Activated CD8-positive, alpha-beta memory T cell treated with anti-CD3 and anti-CD28 coated beads, Interleukin-2, amount 10 ng/mL, durations not matched to agents 7 days and 5 days (primary cell): ENCODE measurements around the gene WNK1. TPM values are rescaled to one million over a fixed set of nuclear protein-coding genes. Genes with fewer than 3 reads are reported as not detected.
A peak's percentile ranks its signal among the peaks of the same experiment; 100 is the strongest.
"Not testable (repeated sequence)": the region's sequence is repeated elsewhere in the genome, so short reads cannot be mapped to it uniquely, and the experiment has no call there.

Experiments used
- ATAC-seq: fragments of 150-1000 bp; cut with Tn5 transposase; one replicate; pipeline ENCODE4 v1.10.0; 2021; ENCODE audit warnings: moderate library complexity
- CTCF ChIA-PET: fragments of 350-600 bp; sonication (Branson Sonifier 250); formaldehyde crosslinking; loops from one replicate; lab custom pipeline; 2021; ENCODE audit warnings: antibody characterized with exemption; lab: Charles Lee
- DNase-seq: peaks from one replicate; pipeline ENCODE4 v3.0.0-alpha.2; 2020
- H3K27ac Mint-ChIP-seq: one replicate; pipeline ENCODE4 v1.8.0; 2021; ENCODE audit warnings: mild to moderate bottlenecking, mixed read lengths
- H3K27me3 Mint-ChIP-seq: one replicate; pipeline ENCODE4 v1.8.0; 2021; ENCODE audit warnings: mixed read lengths
- H3K36me3 Mint-ChIP-seq: one replicate; pipeline ENCODE4 v1.8.0; 2021; ENCODE audit warnings: mild to moderate bottlenecking, mixed read lengths
- H3K4me1 Mint-ChIP-seq: one replicate; pipeline ENCODE4 v1.8.0; 2021; ENCODE audit warnings: mixed read lengths
- H3K4me3 Mint-ChIP-seq: one replicate; pipeline ENCODE4 v1.8.0; 2021; ENCODE audit warnings: mild to moderate bottlenecking, moderate library complexity, mixed read lengths
- H3K9me3 Mint-ChIP-seq: one replicate; pipeline ENCODE4 v1.8.0; 2022; ENCODE audit warnings: low read depth, mixed read lengths
- total RNA-seq, 2 experiments: library from RNA; stranded (reverse); gene quantifications; one replicate each; pipeline ENCODE4 v1.2.3, GENCODE V29; 2021

The WNK1 gene
- total RNA-seq, 2 experiments from 2014 or later: 199 to 211 TPM

- DNase-seq (no peak), ATAC-seq (no peak)
- H3K27me3 Mint-ChIP-seq: no peaks in the 10 kb centered on the region
- no peak overlapping the region for H3K27ac Mint-ChIP-seq
- CTCF ChIA-PET: interaction anchor here (1.0 to 1.4 kb wide), 2 partner anchors 42 to 204 kb away, joined by 4 read pairs; no protein-coding TSS in a partner anchor
- no peaks in the 10 kb centered on the region for H3K9me3 Mint-ChIP-seq
- no peak overlapping the region for H3K4me3 Mint-ChIP-seq
- peaks cover 18% of the 10 kb centered on the region for H3K36me3 Mint-ChIP-seq
- peaks cover 64% of the 10 kb centered on the region for H3K4me1 Mint-ChIP-seq
Measured at GRCh38 chr12:774051-774614, 21.8 kb downstream of the WNK1 start.

- not testable (repeated sequence) for H3K9me3 Mint-ChIP-seq, H3K27me3 Mint-ChIP-seq, DNase-seq, H3K4me3 Mint-ChIP-seq, ATAC-seq
- Mint-ChIP-seq H3K4me1 (peaks cover 71% of the 10 kb centered on the region), H3K36me3 (peaks cover 18% of the 10 kb centered on the region), H3K27ac (peak overlapping the region; percentile 14)
- CTCF ChIA-PET: interaction anchor here (1.0 to 2.5 kb wide), 5 partner anchors 14 to 200 kb away, joined by 4 to 7 read pairs (median 5); no protein-coding TSS in a partner anchor
Measured at GRCh38 chr12:775973-776771, 23.8 kb downstream of the WNK1 start.

GRCh38 chr12:776772-777373 lies 24.5 kb downstream of the WNK1 start:
- ATAC-seq, H3K9me3 Mint-ChIP-seq, DNase-seq, H3K4me3 Mint-ChIP-seq, H3K27me3 Mint-ChIP-seq: not testable (repeated sequence)
- Mint-ChIP-seq H3K4me1 (peaks cover 70% of the 10 kb centered on the region), H3K36me3 (peaks cover 18% of the 10 kb centered on the region), H3K27ac (peak overlapping the region; percentile 62)
- CTCF ChIA-PET: interaction anchor here (0.8 to 2.5 kb wide), 14 partner anchors 8 to 201 kb away, joined by 3 to 7 read pairs (median 4); partner anchors contain the start of gene RAD52

DNA sequence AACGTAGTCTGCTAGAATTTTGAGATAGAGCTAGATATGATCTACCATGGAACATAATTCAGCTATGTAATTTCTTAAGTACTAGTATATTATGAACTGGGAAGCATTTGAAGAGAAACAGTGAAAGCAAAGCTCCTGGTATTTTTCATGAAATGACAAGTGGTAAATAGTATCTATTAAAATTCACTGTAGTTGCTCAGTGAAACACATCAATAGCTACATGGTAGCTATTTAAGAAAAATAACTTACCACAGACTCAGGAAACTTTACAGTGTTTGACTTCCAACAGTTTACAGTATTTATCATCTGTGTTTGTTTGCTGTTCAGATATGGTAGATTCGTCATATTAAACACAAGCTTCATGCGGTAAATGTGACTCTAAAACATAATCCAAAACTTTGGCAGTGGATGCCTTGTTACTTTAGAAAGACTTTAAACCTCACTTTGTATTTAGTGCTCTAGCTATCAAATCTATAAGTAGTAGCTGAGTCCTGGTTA lies 25.2 kb downstream of the WNK1 start:
- CTCF ChIA-PET: interaction anchor here (0.8 to 2.5 kb wide), 13 partner anchors 9 to 202 kb away, joined by 3 to 7 read pairs (median 4); partner anchors contain the start of gene RAD52
- Mint-ChIP-seq H3K27ac (peak overlapping the region; percentile 36), H3K4me3 (no peak overlapping the region), H3K4me1 (peaks cover 69% of the 10 kb centered on the region), H3K27me3 (no peaks in the 10 kb centered on the region), H3K36me3 (peaks cover 16% of the 10 kb centered on the region), H3K9me3 (no peaks in the 10 kb centered on the region)
- no peak for ATAC-seq
- no peak for DNase-seq

GRCh38 chr12:778615-779014 lies 26.2 kb downstream of the WNK1 start:
- Mint-ChIP-seq H3K36me3 (peaks cover 14% of the 10 kb centered on the region), H3K4me3 (peak overlapping the region; percentile 65), H3K4me1 (peaks cover 62% of the 10 kb centered on the region), H3K27me3 (no peaks in the 10 kb centered on the region), H3K27ac (peak overlapping the region; percentile 37), H3K9me3 (no peaks in the 10 kb centered on the region)
- CTCF ChIA-PET: interaction anchor here (1.8 kb wide), 1 partner anchor 24 kb away, joined by 6 read pairs; no protein-coding TSS in a partner anchor
- DNase-seq (no peak), ATAC-seq (no peak)

DNA sequence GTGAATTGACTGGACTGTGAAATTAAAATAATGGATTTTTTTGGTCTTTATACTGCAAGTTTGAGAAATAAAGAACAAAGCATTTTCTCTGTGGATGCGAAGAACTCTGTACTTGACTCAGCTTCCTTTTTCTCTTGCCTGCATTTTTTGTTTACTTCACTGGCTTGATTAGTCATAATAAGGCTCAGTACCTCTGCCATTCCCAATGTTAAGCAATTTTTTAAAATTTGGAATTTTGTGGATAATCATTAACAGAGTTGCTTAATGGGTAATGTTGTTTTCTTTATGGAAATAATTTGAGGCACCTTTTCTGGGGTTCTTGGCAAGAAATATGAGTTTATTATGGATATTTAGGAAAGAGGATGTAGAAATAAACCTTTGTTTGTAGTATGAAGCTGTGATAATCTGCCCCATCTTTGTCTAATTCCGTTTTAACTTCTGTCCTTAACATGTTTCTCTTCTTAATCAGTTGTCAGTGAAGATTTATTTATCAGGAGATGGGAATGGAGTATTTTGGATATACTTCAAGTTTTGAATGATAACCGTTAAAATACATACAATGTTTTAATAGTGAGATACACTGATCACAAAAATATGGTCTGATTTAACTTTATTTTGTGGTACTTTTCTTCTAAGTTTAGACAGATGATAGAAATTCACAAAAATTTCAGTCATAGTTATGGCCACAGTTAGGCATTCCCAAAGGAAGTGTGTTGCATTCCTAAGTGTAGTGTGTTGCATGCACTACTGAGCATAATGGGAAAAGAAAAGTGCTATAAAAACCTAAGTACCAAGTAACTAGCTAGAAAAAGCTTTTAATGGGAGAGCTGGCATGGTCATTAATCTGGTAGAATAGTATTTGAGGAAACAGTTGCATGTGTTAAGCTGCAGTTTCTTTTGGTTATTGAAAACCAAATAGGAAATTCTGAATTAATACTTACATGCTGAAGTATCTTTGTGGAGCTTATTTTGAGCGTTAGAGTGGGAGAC lies 27.7 kb downstream of the WNK1 start:
- ATAC-seq: peak; percentile 61
- CTCF ChIA-PET: interaction anchor here (0.9 to 3.1 kb wide), 10 partner anchors 11 to 205 kb away, joined by 3 to 12 read pairs (median 3); partner anchors contain the start of gene RAD52

GRCh38 chr12:780750-781379 lies 28.5 kb downstream of the WNK1 start:
- Mint-ChIP-seq H3K36me3 (peaks cover 9% of the 10 kb centered on the region), H3K4me1 (peaks cover 55% of the 10 kb centered on the region), H3K27me3 (no peaks in the 10 kb centered on the region), H3K27ac (no peak overlapping the region), H3K4me3 (no peak overlapping the region), H3K9me3 (no peaks in the 10 kb centered on the region)
- DNase-seq: no peak
- CTCF ChIA-PET: interaction anchor here (0.9 to 3.1 kb wide), 11 partner anchors 10 to 206 kb away, joined by 3 to 12 read pairs (median 3); partner anchors contain the start of gene RAD52
- no peak for ATAC-seq

More for the DNA sequence above, 27.7 kb downstream of the WNK1 start:
- Mint-ChIP-seq H3K36me3 (peaks cover 12% of the 10 kb centered on the region), H3K27me3 (no peaks in the 10 kb centered on the region), H3K27ac (peak overlapping the region; percentile 72), H3K4me1 (peaks cover 58% of the 10 kb centered on the region), H3K9me3 (no peaks in the 10 kb centered on the region), H3K4me3 (peak overlapping the region; percentile 65)
- no peak for DNase-seq

DNA sequence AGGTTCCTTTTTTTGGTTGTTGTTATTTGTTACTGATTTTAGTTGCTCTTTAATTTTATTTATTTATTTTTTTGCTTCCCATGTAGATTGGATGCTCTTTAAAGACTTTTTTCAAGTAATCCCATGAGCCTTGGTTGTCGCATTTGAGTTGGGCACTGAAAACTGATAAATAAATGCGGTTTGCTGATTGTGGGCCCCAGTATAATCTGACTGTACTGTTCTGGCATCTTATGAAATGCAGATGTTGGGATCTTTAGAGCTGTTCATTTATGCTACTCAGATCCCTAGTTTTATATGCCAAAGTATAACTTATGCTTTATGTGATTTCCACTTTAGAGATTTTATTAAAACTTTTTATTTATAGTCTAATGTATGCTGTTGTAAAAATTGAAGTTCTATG lies 33.3 kb downstream of the WNK1 start:
- Mint-ChIP-seq H3K27me3 (no peaks in the 10 kb centered on the region), H3K9me3 (no peaks in the 10 kb centered on the region), H3K36me3 (peaks cover 19% of the 10 kb centered on the region), H3K4me1 (peaks cover 50% of the 10 kb centered on the region), H3K27ac (no peak overlapping the region), H3K4me3 (no peak overlapping the region)
- CTCF ChIA-PET: interaction anchor here (0.6 kb wide), 1 partner anchor 188 kb away, joined by 3 read pairs; no protein-coding TSS in a partner anchor
- no peak for ATAC-seq
- no peak for DNase-seq

- Mint-ChIP-seq H3K27ac (no peak overlapping the region), H3K4me1 (peaks cover 50% of the 10 kb centered on the region), H3K36me3 (peaks cover 25% of the 10 kb centered on the region), H3K27me3 (no peaks in the 10 kb centered on the region), H3K9me3 (no peaks in the 10 kb centered on the region), H3K4me3 (no peak overlapping the region)
- DNase-seq: no peak
- CTCF ChIA-PET: interaction anchor here (0.9 to 1.6 kb wide), 2 partner anchors 11 to 106 kb away, joined by 3 read pairs; no protein-coding TSS in a partner anchor
- ATAC-seq: no peak
Measured at GRCh38 chr12:788288-788687, 35.9 kb downstream of the WNK1 start.

DNA sequence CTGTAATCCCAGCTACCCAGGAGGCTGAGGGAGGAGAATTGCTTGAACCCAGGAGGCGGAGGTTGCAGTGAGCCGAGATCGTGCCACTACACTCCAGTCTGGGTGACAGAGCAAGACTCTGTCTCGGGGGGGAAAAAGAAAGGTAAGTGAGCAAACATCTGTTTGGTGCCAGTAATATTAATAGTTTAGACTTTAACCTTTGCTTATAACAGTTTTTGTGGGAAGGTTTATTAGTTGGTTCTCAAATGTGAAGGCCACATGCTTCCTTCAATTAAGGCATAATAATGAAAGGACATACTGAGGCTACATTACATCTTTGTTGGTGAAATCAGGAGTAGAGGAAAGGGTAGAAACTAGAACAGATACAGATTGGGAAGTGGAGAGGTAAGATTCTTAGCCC lies 36.4 kb downstream of the WNK1 start:
- not testable (repeated sequence) for H3K27me3 Mint-ChIP-seq, DNase-seq, H3K4me3 Mint-ChIP-seq, H3K9me3 Mint-ChIP-seq, ATAC-seq, H3K27ac Mint-ChIP-seq
- CTCF ChIA-PET: interaction anchor here (1.6 kb wide), 1 partner anchor 11 kb away, joined by 3 read pairs; no protein-coding TSS in a partner anchor
- Mint-ChIP-seq H3K4me1 (peaks cover 51% of the 10 kb centered on the region), H3K36me3 (peaks cover 28% of the 10 kb centered on the region)

- H3K27ac Mint-ChIP-seq: no peak overlapping the region
- ATAC-seq: peak; percentile 43
- H3K4me3 Mint-ChIP-seq: no peak overlapping the region
Measured at GRCh38 chr12:789852-790563, 37.6 kb downstream of the WNK1 start.

More at GRCh38 chr12:789852-790563, 37.6 kb downstream of the WNK1 start:
- no peak for DNase-seq
- H3K36me3 Mint-ChIP-seq: peaks cover 28% of the 10 kb centered on the region
- peaks cover 59% of the 10 kb centered on the region for H3K4me1 Mint-ChIP-seq
- CTCF ChIA-PET: no interaction called here
- H3K27me3 Mint-ChIP-seq: no peaks in the 10 kb centered on the region
- no peaks in the 10 kb centered on the region for H3K9me3 Mint-ChIP-seq
